ENCODE measurements around the gene EXO5. TPM values are rescaled to one million over a fixed set of nuclear protein-coding genes. Genes with fewer than 3 reads are reported as not detected.

The EXO5 gene
- total and polyA plus RNA-seq, 2 of the 13 experiments (the other 11 are each of a cell fraction or from before 2014, with no cell fraction given), result 9.9 to 20.5 TPM

DNA sequence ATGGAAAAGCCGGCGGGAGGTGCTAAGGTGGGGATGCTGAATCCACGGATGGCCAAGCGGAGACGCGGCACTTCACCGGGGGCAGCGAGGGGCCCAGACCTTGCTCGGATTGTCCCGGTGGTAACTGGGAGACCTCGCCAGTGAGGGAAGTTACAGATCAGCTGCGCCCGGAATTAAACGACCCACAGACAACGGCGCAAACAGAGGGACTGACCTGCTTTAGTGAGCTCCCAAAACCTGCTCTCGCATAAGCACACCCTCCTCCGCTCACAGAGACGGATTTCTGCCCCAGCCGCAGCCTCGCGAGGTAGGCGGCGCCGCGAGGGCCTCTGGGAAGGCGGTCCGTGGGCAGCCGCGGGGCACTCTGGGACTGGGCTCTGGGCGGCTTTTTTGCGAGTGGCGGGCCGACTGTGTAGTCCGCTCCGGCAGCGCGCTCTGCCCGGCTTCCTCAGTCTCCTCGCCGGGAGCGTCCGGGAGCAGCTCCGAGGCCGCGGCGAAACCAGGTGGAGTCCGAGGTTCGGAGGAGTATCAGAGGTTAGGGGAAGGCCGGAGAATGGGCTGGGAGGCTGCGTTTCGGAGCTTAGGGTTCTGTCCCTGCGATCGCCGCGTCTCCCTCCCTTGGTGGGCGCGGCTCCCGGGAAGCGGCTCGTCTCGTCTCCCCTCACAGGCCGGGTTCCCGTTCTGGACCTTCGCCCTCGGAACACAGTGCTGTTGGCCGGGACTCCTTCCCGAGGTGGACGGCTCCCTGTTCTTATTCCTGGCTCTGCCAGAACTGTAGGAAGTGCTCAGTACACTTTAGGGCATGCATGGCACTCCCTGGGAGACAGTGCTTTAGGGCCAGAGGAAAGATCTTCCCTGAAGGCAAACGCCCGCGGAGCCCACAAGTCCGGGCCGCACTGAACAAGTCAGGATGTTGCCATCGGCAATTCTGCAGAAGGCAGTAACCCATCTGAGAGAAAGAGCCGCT, at the start of gene EXO5 (continued):
- TF ChIP-seq, protein P1, sequence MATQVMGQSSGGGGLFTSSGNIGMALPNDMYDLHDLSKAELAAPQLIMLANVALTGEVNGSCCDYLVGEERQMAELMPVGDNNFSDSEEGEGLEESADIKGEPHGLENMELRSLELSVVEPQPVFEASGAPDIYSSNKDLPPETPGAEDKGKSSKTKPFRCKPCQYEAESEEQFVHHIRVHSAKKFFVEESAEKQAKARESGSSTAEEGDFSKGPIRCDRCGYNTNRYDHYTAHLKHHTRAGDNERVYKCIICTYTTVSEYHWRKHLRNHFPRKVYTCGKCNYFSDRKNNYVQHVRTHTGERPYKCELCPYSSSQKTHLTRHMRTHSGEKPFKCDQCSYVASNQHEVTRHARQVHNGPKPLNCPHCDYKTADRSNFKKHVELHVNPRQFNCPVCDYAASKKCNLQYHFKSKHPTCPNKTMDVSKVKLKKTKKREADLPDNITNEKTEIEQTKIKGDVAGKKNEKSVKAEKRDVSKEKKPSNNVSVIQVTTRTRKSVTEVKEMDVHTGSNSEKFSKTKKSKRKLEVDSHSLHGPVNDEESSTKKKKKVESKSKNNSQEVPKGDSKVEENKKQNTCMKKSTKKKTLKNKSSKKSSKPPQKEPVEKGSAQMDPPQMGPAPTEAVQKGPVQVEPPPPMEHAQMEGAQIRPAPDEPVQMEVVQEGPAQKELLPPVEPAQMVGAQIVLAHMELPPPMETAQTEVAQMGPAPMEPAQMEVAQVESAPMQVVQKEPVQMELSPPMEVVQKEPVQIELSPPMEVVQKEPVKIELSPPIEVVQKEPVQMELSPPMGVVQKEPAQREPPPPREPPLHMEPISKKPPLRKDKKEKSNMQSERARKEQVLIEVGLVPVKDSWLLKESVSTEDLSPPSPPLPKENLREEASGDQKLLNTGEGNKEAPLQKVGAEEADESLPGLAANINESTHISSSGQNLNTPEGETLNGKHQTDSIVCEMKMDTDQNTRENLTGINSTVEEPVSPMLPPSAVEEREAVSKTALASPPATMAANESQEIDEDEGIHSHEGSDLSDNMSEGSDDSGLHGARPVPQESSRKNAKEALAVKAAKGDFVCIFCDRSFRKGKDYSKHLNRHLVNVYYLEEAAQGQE (IDR thresholded peaks at IDR 0.05; ENCODE audit: borderline replicate concordance in 1 of 2, low read depth in 1 of 2, low read length in 2 of 2), result peak in 1 of 2 experiments; percentile 46; a peak in 1 of 4 replicates
- TF ChIP-seq, protein P2, sequence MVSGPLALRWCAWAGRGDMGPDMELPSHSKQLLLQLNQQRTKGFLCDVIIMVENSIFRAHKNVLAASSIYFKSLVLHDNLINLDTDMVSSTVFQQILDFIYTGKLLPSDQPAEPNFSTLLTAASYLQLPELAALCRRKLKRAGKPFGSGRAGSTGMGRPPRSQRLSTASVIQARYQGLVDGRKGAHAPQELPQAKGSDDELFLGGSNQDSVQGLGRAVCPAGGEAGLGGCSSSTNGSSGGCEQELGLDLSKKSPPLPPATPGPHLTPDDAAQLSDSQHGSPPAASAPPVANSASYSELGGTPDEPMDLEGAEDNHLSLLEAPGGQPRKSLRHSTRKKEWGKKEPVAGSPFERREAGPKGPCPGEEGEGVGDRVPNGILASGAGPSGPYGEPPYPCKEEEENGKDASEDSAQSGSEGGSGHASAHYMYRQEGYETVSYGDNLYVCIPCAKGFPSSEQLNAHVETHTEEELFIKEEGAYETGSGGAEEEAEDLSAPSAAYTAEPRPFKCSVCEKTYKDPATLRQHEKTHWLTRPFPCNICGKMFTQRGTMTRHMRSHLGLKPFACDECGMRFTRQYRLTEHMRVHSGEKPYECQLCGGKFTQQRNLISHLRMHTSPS (CRISPR knock-in tag; IDR thresholded peaks at IDR 0.05; ENCODE audit: low read depth), result 0 out of 2 replicates have a peak, but pooled peaks have one; percentile 18
- no peak for TF ChIP-seq RAD51 (IDR thresholded peaks at IDR 0.05; ENCODE audit: borderline replicate concordance)
- TF ChIP-seq, protein P3, sequence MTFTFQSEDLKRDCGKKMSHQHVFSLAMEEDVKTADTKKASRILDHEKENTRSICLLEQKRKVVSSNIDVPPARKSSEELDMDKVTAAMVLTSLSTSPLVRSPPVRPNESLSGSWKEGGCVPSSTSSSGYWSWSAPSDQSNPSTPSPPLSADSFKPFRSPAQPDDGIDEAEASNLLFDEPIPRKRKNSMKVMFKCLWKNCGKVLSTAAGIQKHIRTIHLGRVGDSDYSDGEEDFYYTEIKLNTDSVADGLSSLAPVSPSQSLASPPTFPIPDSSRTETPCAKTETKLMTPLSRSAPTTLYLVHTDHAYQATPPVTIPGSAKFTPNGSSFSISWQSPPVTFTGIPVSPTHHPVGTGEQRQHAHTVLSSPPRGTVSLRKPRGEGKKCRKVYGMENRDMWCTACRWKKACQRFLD (CRISPR knock-in tag; IDR thresholded peaks at IDR 0.05; ENCODE audit: borderline replicate concordance), result peak; percentile 97
- TF ChIP-seq HDAC1 (CRISPR knock-in tag; IDR thresholded peaks at IDR 0.05), result peak; percentile 93
- TF ChIP-seq CBX1 (IDR thresholded peaks at IDR 0.05; ENCODE audit: low read depth), result no peak
- no peak for TF ChIP-seq CREM (IDR thresholded peaks at IDR 0.05)
- no peak for TF ChIP-seq CREM (CRISPR knock-in tag; IDR thresholded peaks at IDR 0.05)
- no peak for TF ChIP-seq RBM39 (IDR thresholded peaks at IDR 0.05; ENCODE audit: low read depth, low read length, poor library complexity, severe bottlenecking)
- TF ChIP-seq ZNF205 (CRISPR knock-in tag; IDR thresholded peaks at IDR 0.05), result no peak; the same call in 1 of the 2 replicates
- no peak for TF ChIP-seq NFE2 (CRISPR knock-in tag; IDR thresholded peaks at IDR 0.05)
- TF ChIP-seq, protein P4, sequence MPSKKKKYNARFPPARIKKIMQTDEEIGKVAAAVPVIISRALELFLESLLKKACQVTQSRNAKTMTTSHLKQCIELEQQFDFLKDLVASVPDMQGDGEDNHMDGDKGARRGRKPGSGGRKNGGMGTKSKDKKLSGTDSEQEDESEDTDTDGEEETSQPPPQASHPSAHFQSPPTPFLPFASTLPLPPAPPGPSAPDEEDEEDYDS (CRISPR knock-in tag; IDR thresholded peaks at IDR 0.05), result peak; percentile 85
- TF ChIP-seq ZNF713 (CRISPR knock-in tag; IDR thresholded peaks at IDR 0.05), result 0 out of 2 replicates have a peak, but pooled peaks have one; percentile 50
- TF ChIP-seq, protein P5, sequence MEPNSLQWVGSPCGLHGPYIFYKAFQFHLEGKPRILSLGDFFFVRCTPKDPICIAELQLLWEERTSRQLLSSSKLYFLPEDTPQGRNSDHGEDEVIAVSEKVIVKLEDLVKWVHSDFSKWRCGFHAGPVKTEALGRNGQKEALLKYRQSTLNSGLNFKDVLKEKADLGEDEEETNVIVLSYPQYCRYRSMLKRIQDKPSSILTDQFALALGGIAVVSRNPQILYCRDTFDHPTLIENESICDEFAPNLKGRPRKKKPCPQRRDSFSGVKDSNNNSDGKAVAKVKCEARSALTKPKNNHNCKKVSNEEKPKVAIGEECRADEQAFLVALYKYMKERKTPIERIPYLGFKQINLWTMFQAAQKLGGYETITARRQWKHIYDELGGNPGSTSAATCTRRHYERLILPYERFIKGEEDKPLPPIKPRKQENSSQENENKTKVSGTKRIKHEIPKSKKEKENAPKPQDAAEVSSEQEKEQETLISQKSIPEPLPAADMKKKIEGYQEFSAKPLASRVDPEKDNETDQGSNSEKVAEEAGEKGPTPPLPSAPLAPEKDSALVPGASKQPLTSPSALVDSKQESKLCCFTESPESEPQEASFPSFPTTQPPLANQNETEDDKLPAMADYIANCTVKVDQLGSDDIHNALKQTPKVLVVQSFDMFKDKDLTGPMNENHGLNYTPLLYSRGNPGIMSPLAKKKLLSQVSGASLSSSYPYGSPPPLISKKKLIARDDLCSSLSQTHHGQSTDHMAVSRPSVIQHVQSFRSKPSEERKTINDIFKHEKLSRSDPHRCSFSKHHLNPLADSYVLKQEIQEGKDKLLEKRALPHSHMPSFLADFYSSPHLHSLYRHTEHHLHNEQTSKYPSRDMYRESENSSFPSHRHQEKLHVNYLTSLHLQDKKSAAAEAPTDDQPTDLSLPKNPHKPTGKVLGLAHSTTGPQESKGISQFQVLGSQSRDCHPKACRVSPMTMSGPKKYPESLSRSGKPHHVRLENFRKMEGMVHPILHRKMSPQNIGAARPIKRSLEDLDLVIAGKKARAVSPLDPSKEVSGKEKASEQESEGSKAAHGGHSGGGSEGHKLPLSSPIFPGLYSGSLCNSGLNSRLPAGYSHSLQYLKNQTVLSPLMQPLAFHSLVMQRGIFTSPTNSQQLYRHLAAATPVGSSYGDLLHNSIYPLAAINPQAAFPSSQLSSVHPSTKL (CRISPR knock-in tag; IDR thresholded peaks at IDR 0.05), result peak; percentile 62
- TF ChIP-seq ZNF883 (CRISPR knock-in tag; IDR thresholded peaks at IDR 0.05; ENCODE audit: not compliant biosample characterization), result peak; percentile 92
- TF ChIP-seq ZNF343 (CRISPR knock-in tag; IDR thresholded peaks at IDR 0.05), result peak; percentile 71; the same call in 1 of the 2 replicates
